NCI-H748 treated with DMSO at 0.1 percent for 48 hours (cell line): Measurements from ENCODE around the gene SAMM50.
A peak's percentile ranks its signal among the peaks of the same experiment; 100 is the strongest.

Experiments used
- DNase-seq: peaks from one replicate; lab custom pipeline; 2025; lab: John Stamatoyannopoulos, UW

The SAMM50 gene

DNA sequence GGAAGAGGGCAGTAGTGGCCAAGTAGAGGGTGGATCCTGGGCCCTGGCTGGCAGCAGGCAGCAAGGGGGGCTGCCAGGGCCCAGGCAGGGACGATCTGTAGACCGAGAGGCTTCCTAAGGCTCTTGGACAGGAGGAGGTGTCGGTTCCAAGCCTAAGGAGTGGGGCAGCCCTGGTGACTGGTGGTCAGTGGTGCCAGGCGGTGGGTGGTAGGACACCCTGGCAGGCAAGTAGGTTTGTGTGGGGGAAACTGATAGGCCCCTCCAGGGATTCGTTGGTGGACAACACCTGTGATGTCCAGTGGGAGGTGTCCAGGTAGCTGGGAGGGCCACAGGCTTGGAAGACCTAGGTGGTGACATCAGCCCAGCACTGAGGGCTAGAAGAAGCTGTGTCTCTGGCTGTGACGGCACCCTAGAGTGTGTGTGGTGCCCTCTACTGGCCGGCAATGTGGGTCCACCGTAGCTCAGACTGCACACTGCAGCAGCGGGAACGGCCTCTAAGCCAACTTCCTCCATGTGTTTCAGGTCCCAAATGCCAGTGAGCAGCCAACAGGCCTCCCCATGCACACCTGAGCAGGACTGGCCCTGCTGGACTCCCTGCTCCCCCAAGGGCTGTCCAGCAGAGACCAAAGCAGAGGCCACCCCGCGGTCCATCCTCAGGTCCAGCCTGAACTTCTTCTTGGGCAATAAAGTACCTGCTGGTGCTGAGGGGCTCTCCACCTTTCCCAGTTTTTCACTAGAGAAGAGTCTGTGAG lies 9.4 kb upstream of the SAMM50 start:
- DNase-seq: peak; percentile 20

DNA sequence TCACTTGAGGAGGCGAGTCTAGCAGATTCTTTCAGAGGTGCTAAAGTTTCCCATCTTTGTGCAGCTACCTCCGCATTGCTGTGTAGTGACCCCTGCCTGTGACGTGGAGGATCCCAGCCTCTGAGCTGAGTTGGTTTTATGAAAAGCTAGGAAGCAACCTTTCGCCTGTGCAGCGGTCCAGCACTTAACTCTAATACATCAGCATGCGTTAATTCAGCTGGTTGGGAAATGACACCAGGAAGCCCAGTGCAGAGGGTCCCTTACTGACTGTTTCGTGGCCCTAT lies 8.9 kb upstream of the SAMM50 start:
- DNase-seq: no peak

DNA sequence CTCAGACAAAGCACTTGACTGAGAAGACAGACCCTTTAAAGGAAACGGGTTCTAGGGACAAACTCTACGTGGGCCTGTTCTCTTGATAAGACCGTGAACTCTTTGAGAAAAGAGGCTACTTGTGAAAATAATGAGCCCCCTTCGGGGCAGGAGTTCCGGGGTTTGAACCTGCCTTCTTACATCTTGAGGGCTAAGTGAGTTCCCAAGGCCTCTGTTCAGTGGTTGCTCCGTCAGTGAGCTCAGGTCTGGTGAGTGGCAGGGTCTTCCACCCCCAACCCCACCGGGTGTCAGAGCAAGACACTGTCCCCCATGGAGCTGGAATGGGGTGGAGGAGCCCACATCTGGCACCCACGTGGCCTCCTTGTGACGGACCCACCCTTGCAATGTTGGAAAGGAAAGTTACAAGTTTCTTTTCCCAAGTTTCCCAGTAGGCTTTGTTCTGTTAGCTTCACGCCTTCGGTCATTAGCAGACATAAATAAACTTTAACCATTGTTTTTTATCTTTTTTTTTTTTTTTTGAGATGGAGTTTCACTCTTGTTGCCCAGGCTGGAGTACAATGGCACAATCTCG lies 6.3 kb upstream of the SAMM50 start:
- no peak for DNase-seq

- no peak for DNase-seq
These were observed 3.9 kb upstream of the SAMM50 start for GRCh38 chr22:43951391-43951790.

DNA sequence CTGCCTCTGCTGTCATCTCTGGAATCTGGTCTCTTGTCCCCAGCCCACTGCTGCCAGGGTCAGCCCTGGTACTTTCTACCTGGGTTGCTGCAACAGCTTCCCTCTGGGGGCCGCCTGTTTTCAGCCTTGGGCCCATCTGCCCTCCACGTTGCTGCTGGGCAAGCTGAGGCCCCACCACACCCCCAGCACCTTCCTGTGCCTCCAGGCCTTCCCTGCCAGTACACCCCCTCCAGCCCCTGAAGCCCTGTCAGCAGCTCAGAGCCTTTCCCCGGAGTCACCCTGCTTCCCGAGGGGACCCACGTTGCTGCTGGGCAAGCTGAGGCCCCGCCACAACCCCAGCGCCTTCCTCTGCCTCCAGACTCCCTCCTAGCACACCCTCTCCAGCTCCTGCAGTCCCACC lies 3.3 kb upstream of the SAMM50 start:
- no peak for DNase-seq

- no peak for DNase-seq
These were observed 1.1 kb upstream of the SAMM50 start for GRCh38 chr22:43953988-43954785.

GRCh38 chr22:43955883-43956782 lies 891 bp downstream of the SAMM50 start:
- no peak for DNase-seq

- DNase-seq: no peak
These were observed 1.7 kb downstream of the SAMM50 start for GRCh38 chr22:43956805-43957463.

- DNase-seq: no peak
These were observed 2.6 kb downstream of the SAMM50 start for GRCh38 chr22:43957871-43958270.

DNA sequence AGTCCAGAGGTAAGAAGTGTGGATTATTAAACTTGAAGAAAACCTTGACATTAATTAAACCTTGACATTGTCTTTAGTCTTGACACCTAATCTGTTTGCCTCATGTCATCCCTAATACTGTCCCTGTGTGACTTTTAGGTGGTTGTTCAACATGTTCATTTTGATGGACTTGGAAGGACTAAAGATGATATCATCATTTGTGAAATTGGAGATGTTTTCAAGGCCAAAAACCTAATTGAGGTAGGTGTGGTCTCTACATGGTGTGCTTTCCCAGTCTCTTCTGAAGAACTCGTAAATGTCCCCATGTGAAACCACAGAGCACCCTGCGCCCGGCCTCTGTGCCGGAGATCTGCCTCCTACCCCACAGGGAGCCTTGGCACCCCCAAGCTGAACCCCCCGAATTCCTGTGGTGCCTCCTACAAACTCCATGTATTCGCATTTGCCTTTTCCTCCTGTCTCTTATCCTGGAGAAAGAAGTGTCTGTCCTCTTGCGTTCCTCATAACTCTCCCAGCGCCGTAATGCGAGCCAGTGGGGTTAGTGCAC lies 9.1 kb downstream of the SAMM50 start:
- no peak for DNase-seq

DNA sequence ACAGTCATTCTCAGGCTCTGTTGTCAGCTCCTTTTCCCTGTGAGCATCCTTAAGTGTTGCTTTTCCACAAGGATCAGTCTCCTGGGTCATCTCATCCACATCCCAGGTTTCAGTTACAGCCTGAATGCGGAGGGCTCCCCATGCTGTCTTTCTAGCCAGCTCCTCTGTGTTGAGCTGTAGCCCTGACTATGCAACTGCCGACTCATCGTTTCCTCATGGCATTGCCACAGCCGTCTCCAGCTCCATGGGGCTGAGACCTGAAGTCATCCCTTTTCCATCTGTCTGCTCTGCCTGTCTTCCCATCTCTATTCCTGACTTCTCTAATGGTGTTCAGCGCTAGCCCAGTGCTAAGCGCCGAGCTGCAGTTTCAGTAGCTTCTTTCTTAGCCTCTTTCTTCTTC lies 11.8 kb downstream of the SAMM50 start:
- DNase-seq: no peak

- DNase-seq: no peak
These were observed 13.4 kb downstream of the SAMM50 start for GRCh38 chr22:43968614-43969013.

- DNase-seq: no peak
These were observed 14.0 kb downstream of the SAMM50 start for GRCh38 chr22:43969021-43969878.

DNA sequence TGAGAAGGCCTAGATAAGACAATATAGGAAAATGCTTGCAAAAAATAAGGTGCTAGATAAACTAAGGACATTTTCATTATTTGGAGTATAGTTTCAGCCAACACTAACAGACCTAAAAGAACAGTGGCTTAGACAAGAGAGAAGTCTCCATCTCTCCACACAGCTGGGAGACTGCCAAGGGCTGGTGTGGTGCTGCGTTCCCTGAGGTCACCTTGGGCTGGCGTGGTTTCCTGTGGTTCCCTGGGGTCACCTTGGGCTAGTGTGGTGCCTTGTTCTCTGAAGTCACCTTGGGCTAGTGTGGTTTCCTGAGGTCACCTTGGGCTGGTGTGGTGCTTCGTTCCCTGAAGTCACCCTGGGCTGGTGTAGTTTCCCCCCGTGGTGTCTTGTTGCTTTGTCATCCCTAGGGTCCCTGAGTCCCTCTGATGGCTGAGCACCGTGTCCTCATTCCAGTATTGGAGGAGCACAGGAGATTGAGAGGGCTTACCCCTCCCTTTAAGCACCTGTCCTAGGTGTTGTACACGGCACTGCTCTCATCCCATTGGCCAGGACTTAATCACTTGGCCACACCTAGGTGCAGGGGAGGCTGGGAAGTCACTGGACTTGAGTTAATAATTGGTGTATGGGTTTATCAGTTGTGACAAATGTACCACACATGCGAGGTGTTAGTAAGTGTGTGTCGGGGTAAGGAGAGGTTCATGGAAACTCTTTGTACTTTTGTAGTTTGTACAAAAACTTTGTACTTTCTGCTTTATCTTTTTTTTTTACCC lies 14.9 kb downstream of the SAMM50 start:
- DNase-seq: no peak

GRCh38 chr22:43971112-43971511 lies 15.9 kb downstream of the SAMM50 start:
- no peak for DNase-seq

DNA sequence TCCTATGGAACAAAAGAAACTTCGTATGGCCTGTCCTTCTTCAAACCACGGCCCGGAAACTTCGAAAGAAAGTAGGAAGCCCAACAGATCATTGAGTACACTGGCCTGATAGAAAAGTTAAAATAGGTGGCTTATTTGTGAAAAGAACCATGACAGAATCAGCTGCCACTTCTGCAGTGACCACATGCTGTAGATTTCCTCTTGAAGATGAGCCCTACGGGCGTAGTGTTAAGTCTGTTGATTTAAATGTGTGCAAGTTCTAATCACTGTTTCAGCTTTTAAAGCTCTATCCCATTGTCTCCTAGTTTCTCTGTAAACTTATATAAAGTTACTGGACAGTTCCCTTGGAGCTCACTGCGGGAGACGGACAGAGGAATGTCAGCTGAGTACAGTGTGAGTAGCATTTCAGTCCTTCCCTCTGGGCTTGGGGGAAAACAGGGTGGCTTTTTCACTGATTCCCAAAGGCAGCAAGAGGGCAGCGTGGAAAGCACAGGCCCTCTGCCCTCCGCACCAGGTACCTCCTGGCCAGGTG lies 17.8 kb downstream of the SAMM50 start:
- no peak for DNase-seq

DNA sequence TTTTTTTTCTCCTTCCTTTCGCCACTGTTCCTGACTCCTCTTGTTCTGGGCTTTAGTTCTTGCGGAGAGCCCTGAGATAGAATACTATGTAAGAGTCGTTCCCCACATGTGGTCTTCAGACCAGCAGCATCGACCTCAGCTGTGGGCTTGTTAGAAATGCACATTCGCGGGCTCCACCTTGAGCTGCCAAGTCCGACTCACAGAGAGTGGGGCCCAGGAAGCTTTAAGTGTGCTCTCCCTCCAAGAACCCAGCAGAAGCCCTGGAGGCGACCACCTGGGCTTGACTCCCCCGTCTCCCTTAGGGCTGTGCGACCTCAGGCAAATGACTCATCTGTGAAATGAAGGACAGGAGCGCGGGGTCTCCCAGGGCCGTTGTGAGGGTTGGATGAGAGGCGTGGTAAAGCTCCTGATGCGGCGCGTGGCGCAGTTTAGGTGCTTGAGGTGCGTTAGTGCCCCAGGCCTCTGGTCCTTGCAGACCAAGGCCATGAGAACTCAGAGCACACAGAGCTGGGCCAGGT lies 18.8 kb downstream of the SAMM50 start:
- no peak for DNase-seq

- no peak for DNase-seq
These were observed 19.8 kb downstream of the SAMM50 start for GRCh38 chr22:43975041-43975440.
